H9 (cell line): ENCODE results near the gene OR6M1. TPM values are rescaled to one million over a fixed set of nuclear protein-coding genes. Genes with fewer than 3 reads are reported as not detected.

Source experiments
- DNase-seq: peaks from one replicate; pipeline ENCODE4 v3.0.0-alpha.2; 2017
- H2AFZ ChIP-seq: one replicate; pipeline ENCODE4 v1.6.1; 2013; ENCODE audit warnings: mild to moderate bottlenecking, low read length, control low read depth, moderate library complexity
- H2AK5ac ChIP-seq: 2 replicates; pipeline ENCODE4 v1.6.1; 2013; ENCODE audit warnings: low read length, control low read depth, mixed read lengths; ENCODE audit not compliant: insufficient read length
- H2BK120ac ChIP-seq: one replicate; pipeline ENCODE4 v1.6.1; 2013; ENCODE audit warnings: low read depth, mild to moderate bottlenecking, low read length, control low read depth, inconsistent platforms; ENCODE audit not compliant: poor library complexity, severe bottlenecking
- H2BK12ac ChIP-seq: 2 replicates; pipeline ENCODE4 v1.6.1; 2013; ENCODE audit warnings: low read length, control low read depth, mixed read lengths, low read depth; ENCODE audit not compliant: insufficient read length
- H2BK15ac ChIP-seq: 2 replicates; pipeline ENCODE4 v1.6.1; 2013; ENCODE audit warnings: low read depth, low read length, control low read depth
- H2BK20ac ChIP-seq: one replicate; pipeline ENCODE4 v1.6.1; 2013; ENCODE audit warnings: low read depth, mild to moderate bottlenecking, low read length, control low read depth, inconsistent platforms; ENCODE audit not compliant: poor library complexity, severe bottlenecking
- H2BK5ac ChIP-seq: 2 replicates; pipeline ENCODE4 v1.6.1; 2013; ENCODE audit warnings: low read length, control low read depth, mixed read lengths; ENCODE audit not compliant: insufficient read length
- H3K14ac ChIP-seq: 2 replicates; pipeline ENCODE4 v1.6.1; 2013; ENCODE audit warnings: low read length, control low read depth; ENCODE audit not compliant: insufficient read depth
- H3K18ac ChIP-seq: 2 replicates; pipeline ENCODE4 v1.6.1; 2013; ENCODE audit warnings: low read depth, mild to moderate bottlenecking, mixed read lengths, low read length, control low read depth; ENCODE audit not compliant: insufficient read length
- H3K23ac ChIP-seq: 2 replicates; pipeline ENCODE4 v1.6.1; 2013; ENCODE audit warnings: low read length, control low read depth, mixed read lengths, low read depth; ENCODE audit not compliant: insufficient read length
- H3K23me2 ChIP-seq: 2 replicates; pipeline ENCODE4 v1.6.1; 2013; ENCODE audit warnings: low read depth, mild to moderate bottlenecking, mixed read lengths, low read length, control low read depth; ENCODE audit not compliant: insufficient read length, poor library complexity, severe bottlenecking
- H3K27ac ChIP-seq: 2 replicates; pipeline ENCODE4 v1.5.1; 2013; ENCODE audit warnings: low read length, control low read depth, mixed read lengths, low read depth; ENCODE audit not compliant: insufficient read length
- H3K27me3 ChIP-seq: 2 replicates; pipeline ENCODE4 v1.6.1; 2013; ENCODE audit warnings: low read length, control low read depth, inconsistent platforms; ENCODE audit not compliant: insufficient read depth
- H3K4ac ChIP-seq: 2 replicates; pipeline ENCODE4 v1.6.1; 2013; ENCODE audit warnings: low read depth, mild to moderate bottlenecking, control low read depth, inconsistent platforms, low read length, moderate library complexity
- H3K4me1 ChIP-seq: 2 replicates; pipeline ENCODE4 v1.6.1; 2013; ENCODE audit warnings: low read length, control low read depth, inconsistent platforms; ENCODE audit not compliant: insufficient read depth
- H3K4me2 ChIP-seq: 2 replicates; pipeline ENCODE4 v1.6.1; 2013; ENCODE audit warnings: low read length, control low read depth, mixed read lengths; ENCODE audit not compliant: insufficient read length, insufficient read depth
- H3K56ac ChIP-seq: 2 replicates; pipeline ENCODE4 v1.6.1; 2013; ENCODE audit warnings: low read depth, mild to moderate bottlenecking, mixed read lengths, low read length, control low read depth; ENCODE audit not compliant: insufficient read length
- H3K79me1 ChIP-seq: 2 replicates; pipeline ENCODE4 v1.6.1; 2013; ENCODE audit warnings: low read depth, mild to moderate bottlenecking, moderate library complexity, low read length, control low read depth, inconsistent platforms; ENCODE audit not compliant: insufficient read depth, poor library complexity, severe bottlenecking
- H3K79me2 ChIP-seq: 2 replicates; pipeline ENCODE4 v1.6.1; 2013; ENCODE audit warnings: low read length, control low read depth, inconsistent platforms; ENCODE audit not compliant: insufficient read depth
- H3K9ac ChIP-seq: 2 replicates; pipeline ENCODE4 v1.6.1; 2013; ENCODE audit warnings: low read length, control low read depth, mixed read lengths; ENCODE audit not compliant: insufficient read length; ENCODE audit errors: extremely low read depth
- H3K9me3 ChIP-seq: one replicate; pipeline ENCODE4 v1.6.1; 2013; ENCODE audit warnings: low read depth, low read length, inconsistent platforms; ENCODE audit not compliant: control insufficient read depth
- H3T11ph ChIP-seq: one replicate; pipeline ENCODE4 v1.6.1; 2013; ENCODE audit warnings: mild to moderate bottlenecking, low read length, control low read depth, inconsistent platforms
- H4K20me1 ChIP-seq: one replicate; pipeline ENCODE4 v1.6.1; 2013; ENCODE audit not compliant: control insufficient read depth, insufficient read length, insufficient read depth
- H4K5ac ChIP-seq: 2 replicates; pipeline ENCODE4 v1.6.1; 2013; ENCODE audit warnings: low read depth, mild to moderate bottlenecking, mixed read lengths, low read length, control low read depth; ENCODE audit not compliant: insufficient read length
- H4K8ac ChIP-seq: replicated peaks from 2 replicates; pipeline ENCODE4 v1.6.1; 2013; ENCODE audit warnings: low read length, control low read depth, mixed read lengths, low read depth; ENCODE audit not compliant: insufficient read length
- H4K91ac ChIP-seq: 2 replicates; pipeline ENCODE4 v1.6.1; 2013; ENCODE audit warnings: low read depth, mild to moderate bottlenecking, moderate library complexity, mixed read lengths, low read length, control low read depth; ENCODE audit not compliant: insufficient read length
- H3K27ac Mint-ChIP-seq, 3 experiments: 2 replicates in 2 of 3; 3 replicates in 1 of 3; pipeline ENCODE4 v1.8.0; 2020 to 2021; ENCODE audit warnings: mixed read lengths in 3 of 3, mild to moderate bottlenecking in 1 of 3, moderate library complexity in 1 of 3
- H3K27me3 Mint-ChIP-seq: 2 replicates; pipeline ENCODE4 v1.8.0; 2021; ENCODE audit warnings: low read depth, mild to moderate bottlenecking, moderate library complexity, mixed read lengths
- H3K36me3 Mint-ChIP-seq, 3 experiments: 2 replicates in 2 of 3; 3 replicates in 1 of 3; pipeline ENCODE4 v1.8.0; 2020 to 2021; ENCODE audit warnings: low read depth in 3 of 3, mixed read lengths in 3 of 3; ENCODE audit not compliant: insufficient read depth in 1 of 3
- H3K4me1 Mint-ChIP-seq, 2 experiments: 2 replicates each; pipeline ENCODE4 v1.8.0; 2020; ENCODE audit warnings: mixed read lengths in 2 of 2
- H3K4me3 Mint-ChIP-seq, 2 experiments: 2 replicates in 1 of 2; 3 replicates in 1 of 2; pipeline ENCODE4 v1.8.0; 2020 to 2021; ENCODE audit warnings: mild to moderate bottlenecking in 2 of 2, mixed read lengths in 2 of 2, moderate library complexity in 1 of 2
- H3K9me3 Mint-ChIP-seq, 2 experiments: 2 replicates in 1 of 2; 3 replicates in 1 of 2; pipeline ENCODE4 v1.8.0; 2020; ENCODE audit warnings: mild to moderate bottlenecking in 2 of 2, mixed read lengths in 2 of 2, moderate library complexity in 1 of 2
- CTCF ChIP-seq: fragments of 200-600 bp; sonication (generic); conservative IDR thresholded peaks from 3 replicates; pipeline ENCODE4 v1.8.0; 2021; ENCODE audit warnings: antibody characterized with exemption, mild to moderate bottlenecking
- WGBS: extraction: QIAGEN DNeasy Blood & Tissue Kit; methylation state at CpG from one replicate; pipeline ENCODE4 v1.1.7; 2013; ENCODE audit warnings: missing lambda C conversion rate, low lambda C conversion rate, mixed read lengths; ENCODE audit not compliant: insufficient read length; ENCODE audit errors: extremely low coverage; 5-methylcytosine and 5-hydroxymethylcytosine counted together
- total RNA-seq: library from RNA; stranded (reverse); gene quantifications from 2 replicates; pipeline ENCODE4 v1.2.1, GENCODE V29; 2021

Gene OR6M1
- total RNA-seq, 1 experiment from 2014 or later: not detected

DNA sequence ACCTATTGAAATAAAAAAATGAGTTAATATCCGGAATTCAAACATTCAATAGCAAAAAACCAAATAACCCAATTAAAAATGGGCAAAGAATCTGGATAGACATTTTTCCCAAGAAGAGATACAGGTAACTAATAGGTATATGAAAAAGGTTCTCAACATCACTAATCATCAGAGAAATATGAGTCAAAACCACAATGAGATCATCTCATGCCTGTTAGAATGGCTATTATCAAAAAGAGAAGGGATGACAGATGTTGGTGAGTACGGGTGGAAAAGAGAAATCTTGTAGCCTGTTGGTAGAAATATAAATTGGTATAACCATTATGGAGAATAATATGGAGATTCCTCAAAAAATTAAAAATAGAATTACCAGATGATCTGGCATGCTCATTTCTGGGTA is 26.9 kb upstream of the OR6M1 start:
- H3K23ac ChIP-seq: no peak overlapping the region
- no peak overlapping the region for H2BK120ac ChIP-seq
- no peak overlapping the region for H3K4me3 Mint-ChIP-seq
- H2AFZ ChIP-seq: no peak overlapping the region
- H3K36me3 Mint-ChIP-seq: peaks cover 3 to 10% (median 3%) of the 10 kb centered on the region in 3 experiments; a peak in 4 of 7 replicates
- H3K18ac ChIP-seq: no peak overlapping the region
- H2AK5ac ChIP-seq: no peak overlapping the region
- TF ChIP-seq CTCF: no peak
- no peaks in the 10 kb centered on the region for H3K23me2 ChIP-seq
- H3K4ac ChIP-seq: no peak overlapping the region
- no peaks in the 10 kb centered on the region for H3K27me3 Mint-ChIP-seq
- H2BK5ac ChIP-seq: no peak overlapping the region
- peaks cover 5 to 6% of the 10 kb centered on the region in 2 experiments for H3K9me3 Mint-ChIP-seq
- H2BK15ac ChIP-seq: no peak overlapping the region
- H2BK12ac ChIP-seq: no peak overlapping the region
- no peak overlapping the region for H3K27ac ChIP-seq
- H3K4me2 ChIP-seq: no peak overlapping the region
- DNase-seq: no peak
- no peak overlapping the region for H4K8ac ChIP-seq
- H3K14ac ChIP-seq: no peak overlapping the region
- no peaks in the 10 kb centered on the region for H3K27me3 ChIP-seq
- peaks cover 1 to 2% of the 10 kb centered on the region in 2 experiments for H3K4me1 Mint-ChIP-seq
- H2BK20ac ChIP-seq: no peak overlapping the region
- no peaks in the 10 kb centered on the region for H3K79me1 ChIP-seq
- no peaks in the 10 kb centered on the region for H4K20me1 ChIP-seq
- H4K5ac ChIP-seq: no peak overlapping the region
- no peak overlapping the region for H3K27ac Mint-ChIP-seq
- no peak overlapping the region for H3K56ac ChIP-seq
- H3K79me2 ChIP-seq: no peaks in the 10 kb centered on the region
- no peaks in the 10 kb centered on the region for H3K4me1 ChIP-seq
- H3T11ph ChIP-seq: no peak overlapping the region
- H4K91ac ChIP-seq: no peak overlapping the region
- no peak overlapping the region for H3K9ac ChIP-seq
- no peaks in the 10 kb centered on the region for H3K9me3 ChIP-seq
- no CpG with 5 or more reads among the region's 2 CpGs for WGBS
